GM18861 (cell line): Measurements from ENCODE around the gene JARID2.

Experiments used
- ATAC-seq: cut with Tn5 transposase; IDR thresholded peaks from one replicate; pipeline ENCODE4 v1.9.1; 2021; ENCODE audit not compliant: unreplicated experiment

JARID2 gene

DNA sequence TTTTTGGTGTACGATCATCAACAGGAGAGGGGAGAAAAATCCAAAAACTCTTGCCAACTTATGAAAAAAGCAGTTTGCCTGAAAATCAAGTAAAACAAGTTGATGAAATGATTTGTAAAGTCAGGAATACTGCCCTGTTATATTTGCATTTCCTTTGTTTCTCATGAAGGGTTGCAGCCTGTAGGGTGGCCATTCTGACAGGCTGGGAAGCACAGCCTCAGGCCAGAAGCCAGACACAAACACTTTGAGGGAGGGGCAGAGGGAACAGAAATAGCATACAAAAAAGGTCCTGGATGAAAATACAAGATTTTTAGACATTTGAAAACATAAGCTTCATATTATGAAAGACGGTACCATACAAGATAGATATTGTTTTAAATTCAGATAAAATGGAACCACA lies 307.2 kb downstream of the JARID2 start:
- ATAC-seq = no peak

DNA sequence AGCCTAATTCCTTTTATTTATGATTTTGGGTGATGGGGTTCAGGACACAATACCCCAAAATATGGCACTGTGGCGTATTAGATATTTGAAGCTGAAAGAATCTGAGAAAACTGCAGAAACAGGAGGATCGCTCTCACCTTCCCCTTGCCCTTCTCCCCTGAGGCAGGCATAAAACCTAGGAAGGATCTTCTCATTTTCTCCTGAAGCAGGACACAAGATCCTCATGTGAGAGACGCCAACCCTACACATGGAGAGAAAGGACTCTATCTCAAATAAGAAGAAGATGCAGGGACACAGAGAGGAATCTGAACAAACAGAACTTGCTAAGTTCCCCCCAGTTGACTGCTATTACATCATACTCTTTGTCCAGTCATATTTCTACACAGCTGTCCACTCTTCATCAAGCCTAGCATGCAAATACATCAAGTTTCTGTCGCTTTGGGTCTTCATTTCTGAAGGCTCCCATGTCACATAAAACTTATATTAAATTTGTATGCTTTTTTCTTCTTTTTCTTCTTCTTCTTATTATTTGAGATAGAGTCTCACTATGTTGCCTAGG lies 307.9 kb downstream of the JARID2 start:
- no peak for ATAC-seq

DNA sequence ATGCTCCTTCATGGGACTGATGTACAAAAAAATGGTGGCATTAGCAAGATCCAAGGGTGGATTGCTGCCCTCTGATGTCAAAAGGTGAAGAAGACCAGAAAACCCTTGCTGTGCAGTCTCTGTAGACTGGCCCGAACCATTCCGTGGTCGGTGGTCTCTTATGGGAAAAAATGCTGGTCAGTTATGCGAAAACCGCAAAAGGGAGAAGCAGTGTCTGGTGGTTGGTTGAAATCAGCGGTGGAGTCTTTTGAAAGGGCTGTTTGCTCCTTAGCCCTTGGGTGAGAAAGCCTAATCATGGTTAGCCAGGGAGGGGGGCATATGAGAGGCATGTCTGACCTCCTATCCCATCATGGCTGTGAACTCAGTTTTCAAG lies 308.8 kb downstream of the JARID2 start:
- no peak for ATAC-seq

DNA sequence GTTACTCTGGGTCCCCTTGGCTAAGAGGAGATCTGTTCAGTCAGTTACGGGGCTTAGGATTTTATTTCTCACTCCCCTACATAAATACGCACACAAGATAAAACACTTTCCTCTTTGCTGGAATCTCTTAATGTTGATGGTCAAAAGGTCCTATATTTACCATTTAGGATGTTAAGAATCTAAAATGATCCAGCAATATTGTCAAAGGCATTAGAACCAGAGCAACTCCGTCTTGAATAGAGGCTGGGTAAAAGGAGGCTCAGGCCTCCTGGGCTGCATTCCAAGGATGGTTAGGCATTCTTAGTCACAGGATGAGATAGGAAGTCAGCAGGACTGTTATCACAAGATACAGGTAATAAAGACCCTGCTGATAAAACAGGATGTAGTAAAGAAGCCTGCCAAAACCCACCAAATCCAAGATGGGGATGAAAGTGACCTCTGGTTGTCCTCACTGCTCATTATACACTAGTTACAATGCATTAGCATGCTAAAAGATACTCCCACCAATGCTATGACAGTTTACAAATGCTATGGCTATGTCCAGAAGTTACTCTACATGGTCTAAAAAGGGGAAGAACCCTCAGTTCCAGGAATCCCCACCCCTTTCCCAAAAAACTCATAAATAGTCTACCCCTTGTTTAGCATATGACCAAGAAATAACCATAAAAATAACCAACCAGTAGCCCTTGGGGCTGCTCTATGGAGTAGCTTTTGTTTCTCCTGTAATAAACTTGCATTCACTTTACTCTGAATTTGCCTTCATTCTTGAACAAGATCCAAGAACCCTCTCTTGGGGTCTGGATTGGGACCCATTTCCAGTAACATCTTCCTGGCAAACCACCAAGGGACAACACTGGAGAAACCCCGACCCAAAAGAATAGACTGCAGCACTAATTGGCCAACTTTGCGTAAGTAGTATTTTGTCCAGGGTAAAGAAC lies 309.5 kb downstream of the JARID2 start:
- ATAC-seq = no peak

DNA sequence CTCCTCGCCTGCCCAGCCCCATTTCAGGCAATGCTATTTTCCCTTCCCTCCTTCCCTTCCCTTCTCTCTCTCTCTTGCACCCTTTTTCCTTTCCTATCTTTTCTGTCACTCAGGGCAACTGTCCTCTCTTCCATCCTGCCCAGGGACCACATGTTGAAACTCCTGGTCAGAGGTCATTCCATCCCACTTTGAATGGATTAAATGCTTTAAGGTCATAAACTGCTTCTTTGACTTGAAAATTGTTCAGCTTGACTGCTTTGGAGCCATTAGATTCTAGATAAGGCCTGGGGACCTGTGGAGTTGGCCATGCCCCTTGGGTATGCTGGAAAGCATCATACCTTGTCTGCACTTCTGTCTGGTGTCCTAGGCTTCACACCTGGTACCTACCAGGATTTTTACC lies 310.8 kb downstream of the JARID2 start:
- ATAC-seq = no peak

DNA sequence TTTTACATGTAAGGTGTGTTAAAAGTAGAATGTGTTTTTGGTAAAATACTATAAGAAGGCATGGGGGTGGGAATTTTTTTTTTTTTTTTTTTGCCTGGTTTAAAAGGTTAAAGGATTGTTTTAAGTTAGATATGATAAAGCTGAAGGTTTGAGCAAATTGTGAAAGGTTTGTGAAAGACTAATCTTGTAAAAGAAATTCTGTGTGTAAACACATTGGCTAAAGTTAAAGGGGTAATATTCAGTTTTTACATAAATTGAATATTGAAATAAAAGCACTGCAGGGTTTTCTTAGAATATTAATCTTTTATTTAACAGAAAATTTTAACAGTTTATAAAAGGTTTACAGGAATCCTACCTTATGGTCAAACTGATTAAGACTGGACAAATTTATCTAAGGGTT lies 311.3 kb downstream of the JARID2 start:
- no peak for ATAC-seq

DNA sequence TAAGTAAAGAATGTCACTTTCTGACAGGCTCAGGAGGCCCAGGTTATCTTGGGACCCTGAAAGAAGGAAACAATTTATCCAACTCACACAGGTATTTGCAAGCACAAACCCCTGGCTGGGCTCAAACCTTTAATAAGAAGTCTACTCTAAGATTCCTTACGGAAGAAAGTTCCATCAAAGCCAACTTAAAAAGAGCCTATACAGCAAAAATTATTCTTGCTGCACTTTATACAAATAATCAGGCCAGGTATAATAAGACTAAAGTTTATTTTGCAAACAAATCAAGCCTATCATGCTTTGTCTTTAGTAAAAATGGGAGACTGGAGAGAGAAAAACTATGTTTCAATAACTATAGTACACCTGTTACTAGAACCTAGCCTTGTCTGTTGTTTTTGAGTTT lies 314.8 kb downstream of the JARID2 start:
- ATAC-seq = no peak

DNA sequence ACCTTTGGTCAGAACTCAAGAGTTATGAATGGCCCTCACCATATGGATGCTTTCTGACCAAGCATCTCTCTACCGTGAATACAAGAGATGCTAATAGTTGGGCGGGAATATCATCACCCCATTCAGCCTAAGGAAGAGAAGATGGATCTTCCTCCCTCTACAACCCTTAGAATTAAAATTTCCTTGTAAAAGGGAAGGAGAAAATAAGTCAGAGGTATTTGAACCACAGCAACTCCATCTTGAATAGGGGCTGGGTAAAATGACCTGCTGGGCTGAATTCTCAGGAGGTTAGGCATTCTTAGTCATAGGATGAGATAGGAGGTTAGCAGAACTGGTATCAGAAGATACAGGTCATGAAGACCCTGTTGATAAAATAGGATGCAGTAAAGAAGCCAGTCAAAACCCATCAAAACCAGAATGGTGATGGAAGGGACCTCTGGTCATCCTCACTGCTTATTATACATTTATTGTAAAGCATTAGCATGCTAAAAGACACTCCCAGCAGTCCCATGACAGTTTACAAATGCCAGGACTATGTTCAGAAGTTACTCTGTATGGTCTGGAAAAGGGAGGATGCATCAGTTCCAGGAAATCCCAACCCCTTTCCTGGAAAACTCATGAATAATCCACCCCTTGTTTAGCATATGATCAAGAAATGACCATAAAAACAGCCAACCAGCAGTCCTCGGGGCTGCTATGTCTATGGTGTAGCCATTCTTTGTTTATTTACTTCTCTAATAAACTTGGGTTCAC lies 315.8 kb downstream of the JARID2 start:
- no peak for ATAC-seq

DNA sequence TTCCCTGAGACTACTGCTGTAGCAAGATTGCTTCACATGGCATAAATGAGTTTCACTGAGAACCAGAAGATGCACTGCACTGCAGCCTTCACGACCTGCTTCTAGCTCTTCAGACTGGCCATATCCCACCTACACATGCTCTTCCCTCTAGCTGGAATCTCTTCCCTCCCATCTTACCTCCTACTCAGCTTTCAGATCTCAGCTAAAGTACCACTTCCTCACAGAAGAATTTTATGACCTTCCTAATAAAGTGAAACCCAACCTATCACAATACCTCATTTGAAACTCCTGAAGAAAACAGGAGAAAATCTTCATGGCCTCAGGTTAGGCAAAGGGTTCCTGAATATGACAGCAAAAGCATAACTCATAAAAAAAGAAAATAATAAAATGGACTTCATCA lies 317.1 kb downstream of the JARID2 start:
- no peak for ATAC-seq

DNA sequence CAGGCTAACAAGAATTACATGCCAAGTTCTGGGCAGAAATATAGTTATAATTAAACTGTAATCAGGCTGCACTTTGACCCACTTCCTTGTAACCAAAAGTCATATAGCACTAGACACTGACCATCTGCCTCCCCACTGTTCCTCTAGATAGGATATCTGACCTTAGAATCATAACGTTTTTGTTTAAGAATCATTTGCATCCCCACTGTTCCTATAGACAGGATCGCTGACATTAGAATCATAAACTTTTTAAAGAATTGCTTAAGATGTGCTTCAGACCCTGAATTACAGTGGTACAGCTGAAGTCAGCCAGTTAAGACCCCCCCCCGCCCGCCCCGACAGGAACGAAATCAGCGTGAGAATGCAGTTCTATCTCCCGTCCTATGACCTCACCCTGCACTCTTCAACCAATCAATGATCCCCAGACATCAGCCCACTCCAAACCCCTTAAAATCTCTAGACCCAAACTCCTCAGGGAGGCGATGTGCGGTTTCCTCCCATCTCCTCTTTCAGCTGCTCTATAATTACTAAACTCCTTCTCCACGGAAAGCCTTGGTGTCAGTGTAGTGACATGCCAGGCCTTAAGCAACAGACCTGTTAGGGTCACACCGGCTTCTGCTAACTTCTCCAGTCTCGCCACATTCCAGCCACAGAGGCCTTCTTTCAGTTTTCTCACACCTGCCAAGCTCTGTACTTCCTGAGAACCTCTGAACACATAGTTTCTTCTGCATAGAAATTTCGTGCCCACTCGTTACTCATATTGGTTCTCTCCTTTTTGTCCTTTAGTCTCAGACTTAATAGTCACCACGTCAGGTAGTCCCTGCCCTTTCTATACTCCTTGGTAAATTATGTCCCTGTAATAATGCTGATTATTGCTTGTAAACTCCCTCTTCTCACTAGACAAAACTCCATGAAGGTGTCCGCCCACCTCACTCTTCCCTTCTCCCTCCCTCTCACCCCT lies 323.4 kb downstream of the JARID2 start:
- ATAC-seq = no peak

DNA sequence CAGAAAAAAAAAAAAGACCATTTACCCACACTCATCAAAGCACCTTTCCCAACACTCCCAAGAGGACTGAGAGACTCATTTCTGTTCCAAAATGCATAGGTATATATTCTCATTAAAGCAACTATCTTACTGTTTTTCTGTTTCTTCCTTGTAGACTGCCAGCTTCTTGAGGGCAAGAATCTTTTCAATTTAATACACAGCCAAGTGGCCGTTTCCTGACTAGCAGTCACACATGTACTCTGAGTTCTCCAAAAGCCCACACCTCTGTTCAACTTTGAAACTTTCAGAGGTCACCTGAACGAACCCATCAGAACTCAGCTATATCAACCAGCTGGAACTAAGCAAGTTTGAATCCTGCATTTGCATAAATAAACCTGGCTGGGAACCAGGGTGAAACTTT lies 324.3 kb downstream of the JARID2 start:
- no peak for ATAC-seq
